SK-N-SH (cell line): ENCODE results near the gene MEF2C. TPM values are rescaled to one million over a fixed set of nuclear protein-coding genes. Genes with fewer than 3 reads are reported as not detected.

Source experiments
- CTCF ChIA-PET: fragments of 300-600, 350-600 bp; formaldehyde crosslinking; extraction: SDS; loops from one replicate; lab custom pipeline; 2021; lab: Yijun Ruan, JAX
- POLR2A ChIA-PET: fragments of 350-600 bp; sonication (Branson Sonifier 250); formaldehyde crosslinking; extraction: SDS; loops from one replicate; lab custom pipeline; 2020; ENCODE audit warnings: antibody characterized with exemption, inconsistent platforms; lab: Yijun Ruan, JAX
- DNase-seq: peaks from one replicate; pipeline ENCODE4 v3.0.0; 2012
- H2AFZ ChIP-seq: fragments of 200-600 bp; sonication (generic); 2 replicates; pipeline ENCODE4 v1.8.1; 2016; ENCODE audit warnings: antibody characterized with exemption, mild to moderate bottlenecking, low read depth
- H3F3A ChIP-seq: fragments of 200-600 bp; sonication (generic); replicated peaks from 2 replicates; pipeline ENCODE3; 2016; ENCODE audit warnings: antibody characterized with exemption, mild to moderate bottlenecking; ENCODE audit not compliant: insufficient read depth
- H3K27ac ChIP-seq, 2 experiments: fragments of 200-500 bp in 1 of 2; fragments of 200-600 bp in 1 of 2; sonication (Bioruptor generic) in 1 of 2; sonication (generic), shearing (Covaris generic) in 1 of 2; 2 replicates each; pipeline versions ENCODE4 v1.5.1 to v1.6.1; 2014 to 2016; ENCODE audit warnings: low read depth in 2 of 2, inconsistent platforms in 1 of 2, low read length in 1 of 2, mild to moderate bottlenecking in 1 of 2, mixed read lengths in 1 of 2
- H3K27me3 ChIP-seq: fragments of 200-600 bp; sonication (generic), shearing (Covaris generic); 2 replicates; pipeline ENCODE4 v1.6.1; 2016; ENCODE audit warnings: mixed run types; ENCODE audit not compliant: insufficient read depth
- H3K36me3 ChIP-seq, 2 experiments: fragments of 200-500 bp in 1 of 2; fragments of 200-600 bp in 1 of 2; sonication (Bioruptor generic) in 1 of 2; sonication (generic) in 1 of 2; replicated peaks in 1 of 2; 2 replicates each; pipeline versions ENCODE3 to v1.5.1; 2014 to 2016; ENCODE audit warnings: low read length in 1 of 2, mild to moderate bottlenecking in 1 of 2; ENCODE audit not compliant: insufficient read depth in 2 of 2, control insufficient read depth in 1 of 2
- H3K4me1 ChIP-seq, 2 experiments: fragments of 200-500 bp in 1 of 2; fragments of 200-600 bp in 1 of 2; sonication (Bioruptor generic) in 1 of 2; sonication (generic), shearing (Covaris generic) in 1 of 2; 2 replicates each; pipeline versions ENCODE4 v1.5.1 to v1.6.1; 2014 to 2016; ENCODE audit warnings: low read depth in 1 of 2, low read length in 1 of 2, mixed run types in 1 of 2; ENCODE audit not compliant: insufficient read depth in 2 of 2, control insufficient read depth in 1 of 2
- H3K4me2 ChIP-seq: fragments of 200-600 bp; sonication (generic), shearing (Covaris generic); 2 replicates; pipeline ENCODE4 v1.6.1; 2017; ENCODE audit warnings: mixed run types
- H3K4me3 ChIP-seq, 2 experiments: fragments of 200-500 bp in 1 of 2; fragments of 200-600 bp in 1 of 2; sonication (Bioruptor generic) in 1 of 2; sonication (generic), shearing (Covaris generic) in 1 of 2; 2 replicates each; pipeline versions ENCODE4 v1.5.1 to v1.8.1; 2014 to 2016; ENCODE audit warnings: low read depth in 2 of 2, inconsistent platforms in 1 of 2, low read length in 1 of 2, mild to moderate bottlenecking in 1 of 2, mixed read lengths in 1 of 2, moderate library complexity in 1 of 2
- H3K79me2 ChIP-seq: fragments of 200-600 bp; sonication (generic); 2 replicates; pipeline ENCODE4 v1.8.1; 2017; ENCODE audit warnings: mild to moderate bottlenecking; ENCODE audit not compliant: insufficient read depth
- H3K9ac ChIP-seq: fragments of 200-600 bp; sonication (generic); 2 replicates; pipeline ENCODE4 v1.6.1; 2017; ENCODE audit warnings: mixed run types
- H3K9me2 ChIP-seq: fragments of 200-600 bp; sonication (generic); 2 replicates; pipeline ENCODE4 v1.6.1; 2017; ENCODE audit warnings: mixed run types
- H3K9me3 ChIP-seq: fragments of 200-600 bp; sonication (generic); 2 replicates; pipeline ENCODE4 v1.6.1; 2017; ENCODE audit warnings: mixed run types, mild to moderate bottlenecking, moderate library complexity
- H4K20me1 ChIP-seq: fragments of 200-600 bp; sonication (generic); 2 replicates; pipeline ENCODE4 v1.6.1; 2017; ENCODE audit warnings: mild to moderate bottlenecking, mixed run types; ENCODE audit not compliant: insufficient read depth
- FOSL2 ChIP-seq: IDR thresholded peaks from 2 replicates; pipeline ENCODE4 v1.4.0; 2012; ENCODE audit warnings: low read depth, mild to moderate bottlenecking, moderate library complexity, borderline replicate concordance
- RCOR1 ChIP-seq: fragments of 150-350 bp; IDR thresholded peaks from 2 replicates; pipeline ENCODE4 v1.6.1; 2017; ENCODE audit warnings: antibody characterized with exemption, low read length
- RXRA ChIP-seq: IDR thresholded peaks from 2 replicates; pipeline ENCODE4 v1.4.0; 2012; ENCODE audit warnings: low read depth, mild to moderate bottlenecking, borderline replicate concordance
- WGBS: methylation state at CpG from one replicate; pipeline ENCODE4 v1.1.6; 2017; ENCODE audit warnings: low lambda C conversion rate; 5-methylcytosine and 5-hydroxymethylcytosine counted together
- polyA plus RNA-seq, 3 experiments: library from polyadenylated mRNA; depleted of rRNA; stranded (reverse); fragments of >200 nt; gene quantifications; 2 replicates each; pipeline ENCODE4 v1.2.3, GENCODE V29; 2012
- TF ChIP-seq, protein P1 (sequence below): IDR thresholded peaks from 2 replicates; pipeline ENCODE4 v1.6.1; 2012; ENCODE audit warnings: mild to moderate bottlenecking, low read depth, low read length, moderate library complexity
- TF ChIP-seq, protein P2 (sequence below): fragments of 200-600 bp; sonication (generic); IDR thresholded peaks from 2 replicates; pipeline ENCODE4 v1.6.1; 2017; ENCODE audit warnings: antibody characterized with exemption, mild to moderate bottlenecking, moderate library complexity
- TF ChIP-seq, protein P3 (sequence below): IDR thresholded peaks from 2 replicates; pipeline ENCODE4; 2012
- TF ChIP-seq, protein P4 (sequence below): IDR thresholded peaks from 2 replicates; pipeline ENCODE4 v1.4.0; 2012; ENCODE audit warnings: low read depth

MEF2C gene
- polyA plus RNA-seq, 1 of the 3 experiments (the other 2 are of a cell fraction): 1.2 TPM

DNA sequence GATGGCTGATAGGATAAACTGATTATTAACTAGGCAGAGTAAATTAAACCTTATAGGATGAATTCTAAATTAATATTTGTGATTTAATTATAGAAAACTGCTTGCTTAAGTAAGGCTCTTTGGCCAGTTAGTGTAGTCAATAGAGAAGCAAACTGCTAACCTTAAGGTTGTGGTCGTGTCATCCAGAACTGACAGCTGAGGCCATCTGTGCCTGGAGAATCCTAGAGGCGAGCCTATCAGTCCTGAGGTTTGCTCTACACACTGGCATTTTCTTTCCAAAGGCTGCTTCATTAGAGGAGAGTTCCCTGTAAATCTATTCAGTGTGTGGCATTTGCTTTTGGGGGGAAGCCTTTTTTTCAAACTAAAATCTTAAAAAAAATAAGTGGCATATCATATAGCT, 169.2 kb downstream of the MEF2C start:
- CTCF ChIA-PET: interaction anchor here (0.7 to 2.3 kb wide), 4 partner anchors 10 to 14 kb away, joined by 3 to 6 read pairs (median 3); no protein-coding TSS in a partner anchor

More for the DNA sequence above, 169.2 kb downstream of the MEF2C start:
- no peak overlapping the region for H2AFZ ChIP-seq
- H4K20me1 ChIP-seq: no peaks in the 10 kb centered on the region
- no peaks in the 10 kb centered on the region for H3K79me2 ChIP-seq
- TF ChIP-seq, protein P1, sequence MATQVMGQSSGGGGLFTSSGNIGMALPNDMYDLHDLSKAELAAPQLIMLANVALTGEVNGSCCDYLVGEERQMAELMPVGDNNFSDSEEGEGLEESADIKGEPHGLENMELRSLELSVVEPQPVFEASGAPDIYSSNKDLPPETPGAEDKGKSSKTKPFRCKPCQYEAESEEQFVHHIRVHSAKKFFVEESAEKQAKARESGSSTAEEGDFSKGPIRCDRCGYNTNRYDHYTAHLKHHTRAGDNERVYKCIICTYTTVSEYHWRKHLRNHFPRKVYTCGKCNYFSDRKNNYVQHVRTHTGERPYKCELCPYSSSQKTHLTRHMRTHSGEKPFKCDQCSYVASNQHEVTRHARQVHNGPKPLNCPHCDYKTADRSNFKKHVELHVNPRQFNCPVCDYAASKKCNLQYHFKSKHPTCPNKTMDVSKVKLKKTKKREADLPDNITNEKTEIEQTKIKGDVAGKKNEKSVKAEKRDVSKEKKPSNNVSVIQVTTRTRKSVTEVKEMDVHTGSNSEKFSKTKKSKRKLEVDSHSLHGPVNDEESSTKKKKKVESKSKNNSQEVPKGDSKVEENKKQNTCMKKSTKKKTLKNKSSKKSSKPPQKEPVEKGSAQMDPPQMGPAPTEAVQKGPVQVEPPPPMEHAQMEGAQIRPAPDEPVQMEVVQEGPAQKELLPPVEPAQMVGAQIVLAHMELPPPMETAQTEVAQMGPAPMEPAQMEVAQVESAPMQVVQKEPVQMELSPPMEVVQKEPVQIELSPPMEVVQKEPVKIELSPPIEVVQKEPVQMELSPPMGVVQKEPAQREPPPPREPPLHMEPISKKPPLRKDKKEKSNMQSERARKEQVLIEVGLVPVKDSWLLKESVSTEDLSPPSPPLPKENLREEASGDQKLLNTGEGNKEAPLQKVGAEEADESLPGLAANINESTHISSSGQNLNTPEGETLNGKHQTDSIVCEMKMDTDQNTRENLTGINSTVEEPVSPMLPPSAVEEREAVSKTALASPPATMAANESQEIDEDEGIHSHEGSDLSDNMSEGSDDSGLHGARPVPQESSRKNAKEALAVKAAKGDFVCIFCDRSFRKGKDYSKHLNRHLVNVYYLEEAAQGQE: no peak
- TF ChIP-seq, protein P2, sequence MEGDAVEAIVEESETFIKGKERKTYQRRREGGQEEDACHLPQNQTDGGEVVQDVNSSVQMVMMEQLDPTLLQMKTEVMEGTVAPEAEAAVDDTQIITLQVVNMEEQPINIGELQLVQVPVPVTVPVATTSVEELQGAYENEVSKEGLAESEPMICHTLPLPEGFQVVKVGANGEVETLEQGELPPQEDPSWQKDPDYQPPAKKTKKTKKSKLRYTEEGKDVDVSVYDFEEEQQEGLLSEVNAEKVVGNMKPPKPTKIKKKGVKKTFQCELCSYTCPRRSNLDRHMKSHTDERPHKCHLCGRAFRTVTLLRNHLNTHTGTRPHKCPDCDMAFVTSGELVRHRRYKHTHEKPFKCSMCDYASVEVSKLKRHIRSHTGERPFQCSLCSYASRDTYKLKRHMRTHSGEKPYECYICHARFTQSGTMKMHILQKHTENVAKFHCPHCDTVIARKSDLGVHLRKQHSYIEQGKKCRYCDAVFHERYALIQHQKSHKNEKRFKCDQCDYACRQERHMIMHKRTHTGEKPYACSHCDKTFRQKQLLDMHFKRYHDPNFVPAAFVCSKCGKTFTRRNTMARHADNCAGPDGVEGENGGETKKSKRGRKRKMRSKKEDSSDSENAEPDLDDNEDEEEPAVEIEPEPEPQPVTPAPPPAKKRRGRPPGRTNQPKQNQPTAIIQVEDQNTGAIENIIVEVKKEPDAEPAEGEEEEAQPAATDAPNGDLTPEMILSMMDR: no peak
- TF ChIP-seq RCOR1 (no peak), FOSL2 (no peak), RXRA (no peak)
- TF ChIP-seq, protein P3, sequence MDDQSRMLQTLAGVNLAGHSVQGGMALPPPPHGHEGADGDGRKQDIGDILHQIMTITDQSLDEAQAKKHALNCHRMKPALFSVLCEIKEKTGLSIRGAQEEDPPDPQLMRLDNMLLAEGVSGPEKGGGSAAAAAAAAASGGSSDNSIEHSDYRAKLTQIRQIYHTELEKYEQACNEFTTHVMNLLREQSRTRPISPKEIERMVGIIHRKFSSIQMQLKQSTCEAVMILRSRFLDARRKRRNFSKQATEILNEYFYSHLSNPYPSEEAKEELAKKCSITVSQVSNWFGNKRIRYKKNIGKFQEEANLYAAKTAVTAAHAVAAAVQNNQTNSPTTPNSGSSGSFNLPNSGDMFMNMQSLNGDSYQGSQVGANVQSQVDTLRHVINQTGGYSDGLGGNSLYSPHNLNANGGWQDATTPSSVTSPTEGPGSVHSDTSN: no peak
- TF ChIP-seq, protein P4, sequence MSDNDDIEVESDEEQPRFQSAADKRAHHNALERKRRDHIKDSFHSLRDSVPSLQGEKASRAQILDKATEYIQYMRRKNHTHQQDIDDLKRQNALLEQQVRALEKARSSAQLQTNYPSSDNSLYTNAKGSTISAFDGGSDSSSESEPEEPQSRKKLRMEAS: no peak
- no peaks in the 10 kb centered on the region for H3K9me2 ChIP-seq
- H3K36me3 ChIP-seq: no peaks in the 10 kb centered on the region
- no peaks in the 10 kb centered on the region for H3K9me3 ChIP-seq
- no peak for DNase-seq
- no peak overlapping the region for H3K4me2 ChIP-seq
- H3K9ac ChIP-seq: no peak overlapping the region
- peaks cover 0 to 3% of the 10 kb centered on the region in 2 experiments; a peak in 2 of 4 replicates for H3K4me1 ChIP-seq
- H3F3A ChIP-seq: no peaks in the 10 kb centered on the region
- no peaks in the 10 kb centered on the region; the same call in 1 of the 2 replicates for H3K27me3 ChIP-seq
- no peak overlapping the region for H3K4me3 ChIP-seq
- no peak overlapping the region for H3K27ac ChIP-seq
- 32% methylated on average over 2 of the region's 2 CpGs for WGBS
- POLR2A ChIA-PET: no interaction called here
